OCI-LY7 (cell line): ENCODE measurements around the gene HIVEP3. TPM values are rescaled to one million over a fixed set of nuclear protein-coding genes. Genes with fewer than 3 reads are reported as not detected.

ENCODE experiments used
- BruUV-seq: library from RNA; stranded (reverse); fragments of 400-500 nt; replicated peaks from 2 replicates; lab custom pipeline; 2021; lab: Mats Ljungman, UMichigan
- CTCF ChIA-PET: fragments of 300-600 bp; sonication (Branson Sonifier 250); formaldehyde crosslinking; loops from one replicate; lab custom pipeline; 2022; ENCODE audit warnings: antibody characterized with exemption; ENCODE audit not compliant: unreplicated experiment; lab: Charles Lee
- POLR2A ChIA-PET: fragments of 300-600 bp; sonication (Branson Sonifier 250); formaldehyde crosslinking; loops from one replicate; lab custom pipeline; 2022; ENCODE audit warnings: antibody characterized with exemption; lab: Charles Lee
- DNase-seq: peaks from one replicate; pipeline ENCODE4 v3.0.0-alpha.2; 2015; ENCODE audit warnings: low spot score
- H2AFZ ChIP-seq: fragments of 200-600 bp; sonication (generic), shearing (Covaris generic); 2 replicates; pipeline ENCODE4 v1.6.1; 2014; ENCODE audit warnings: mild to moderate bottlenecking, antibody characterized with exemption, low read length, moderate library complexity
- H3K27ac ChIP-seq: fragments of 200-600 bp; sonication (generic); 2 replicates; pipeline ENCODE4 v1.5.1; 2014; ENCODE audit warnings: mixed run types, low read depth, mild to moderate bottlenecking, moderate library complexity, low read length, inconsistent platforms; ENCODE audit not compliant: poor library complexity, severe bottlenecking
- H3K36me3 ChIP-seq: fragments of 200-600 bp; sonication (generic); 2 replicates; pipeline ENCODE4 v1.6.1; 2014; ENCODE audit warnings: mild to moderate bottlenecking, antibody characterized with exemption, low read length, moderate library complexity, mixed read lengths; ENCODE audit not compliant: insufficient read depth
- H3K4me1 ChIP-seq: fragments of 200-600 bp; sonication (generic); 2 replicates; pipeline ENCODE4 v1.5.1; 2014; ENCODE audit warnings: mild to moderate bottlenecking, low read length; ENCODE audit not compliant: insufficient read depth, poor library complexity, severe bottlenecking
- H3K4me2 ChIP-seq: fragments of 200-600 bp; sonication (generic); 2 replicates; pipeline ENCODE4 v1.6.1; 2014; ENCODE audit warnings: mild to moderate bottlenecking, low read length
- H3K4me3 ChIP-seq: fragments of 200-600 bp; sonication (generic); 2 replicates; pipeline ENCODE4 v1.5.1; 2014; ENCODE audit warnings: mild to moderate bottlenecking, low read depth, low read length; ENCODE audit not compliant: poor library complexity, severe bottlenecking
- H3K79me2 ChIP-seq: fragments of 200-600 bp; sonication (generic); 2 replicates; pipeline ENCODE4 v1.6.1; 2016; ENCODE audit warnings: low read depth, mild to moderate bottlenecking, low read length, moderate library complexity, mixed read lengths; ENCODE audit not compliant: insufficient read depth
- H3K9me2 ChIP-seq: fragments of 200-600 bp; sonication (generic); 2 replicates; pipeline ENCODE4 v1.6.1; 2016; ENCODE audit warnings: mild to moderate bottlenecking, low read length, mixed read lengths; ENCODE audit not compliant: insufficient read depth
- H3K9me3 ChIP-seq: fragments of 200-600 bp; sonication (generic); 2 replicates; pipeline ENCODE4 v1.6.1; 2014; ENCODE audit warnings: mild to moderate bottlenecking, mixed run types, low read length, mixed read lengths
- H4K20me1 ChIP-seq: fragments of 200-600 bp; sonication (generic); 2 replicates; pipeline ENCODE4 v1.6.1; 2014; ENCODE audit warnings: mild to moderate bottlenecking, antibody characterized with exemption, low read length, moderate library complexity, mixed read lengths; ENCODE audit not compliant: insufficient read depth
- EZH2phosphoT487 ChIP-seq: fragments of 200-600 bp; sonication (generic); IDR thresholded peaks from 2 replicates; pipeline ENCODE4 v1.6.1; 2018; ENCODE audit warnings: low read depth, borderline replicate concordance, mild to moderate bottlenecking, mixed run types, antibody characterized with exemption, low read length, moderate library complexity, mixed read lengths
- intact Hi-C: fragments of 100-400 bp; cut with micrococcal nuclease; formaldehyde crosslinking; loops from one replicate; pipeline ENCODE4 v1.10.0; 2022; ENCODE audit not compliant: unreplicated experiment
- total RNA-seq, 2 experiments: library from RNA; depleted of rRNA in 1 of 2; stranded (reverse); fragments of >200 nt in 1 of 2; shearing (Covaris generic) in 1 of 2; gene quantifications; 2 replicates each; pipeline ENCODE4 v1.2.3, GENCODE V29; 2014 to 2022
- TF ChIP-seq, protein P1 (sequence below): fragments of 200-600 bp; sonication (generic); conservative IDR thresholded peaks from 2 replicates; pipeline ENCODE4 v1.5.1; 2014; ENCODE audit warnings: mild to moderate bottlenecking, antibody characterized with exemption, low read length, moderate library complexity, mixed read lengths

The HIVEP3 gene
- total RNA-seq, 2 experiments from 2014 or later, result 0.53 to 0.60 TPM

DNA sequence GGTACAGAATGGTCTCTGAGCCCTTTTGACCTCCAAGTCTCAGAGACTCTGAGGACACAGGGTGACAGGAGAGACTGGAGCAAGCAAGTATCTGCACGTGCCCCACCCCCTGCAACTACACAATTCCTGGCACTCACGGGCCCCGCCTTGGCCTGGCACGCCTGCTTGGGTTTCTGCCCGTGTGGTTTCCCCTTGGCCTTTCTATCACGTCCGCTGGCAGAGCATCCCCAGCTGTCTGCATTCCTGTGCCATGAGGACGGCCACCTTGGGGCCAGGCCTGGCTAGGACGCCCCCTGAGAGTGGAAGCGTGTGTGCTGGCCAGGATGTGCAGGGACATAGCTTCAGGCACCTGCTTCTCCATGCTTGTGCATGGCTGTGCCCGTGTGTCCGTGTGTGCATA is 419.9 kb downstream of the HIVEP3 start:
- POLR2A ChIA-PET, result no interaction called here
- no peaks in the 10 kb centered on the region for H3K9me2 ChIP-seq
- intact Hi-C loops, result no loop called here

DNA sequence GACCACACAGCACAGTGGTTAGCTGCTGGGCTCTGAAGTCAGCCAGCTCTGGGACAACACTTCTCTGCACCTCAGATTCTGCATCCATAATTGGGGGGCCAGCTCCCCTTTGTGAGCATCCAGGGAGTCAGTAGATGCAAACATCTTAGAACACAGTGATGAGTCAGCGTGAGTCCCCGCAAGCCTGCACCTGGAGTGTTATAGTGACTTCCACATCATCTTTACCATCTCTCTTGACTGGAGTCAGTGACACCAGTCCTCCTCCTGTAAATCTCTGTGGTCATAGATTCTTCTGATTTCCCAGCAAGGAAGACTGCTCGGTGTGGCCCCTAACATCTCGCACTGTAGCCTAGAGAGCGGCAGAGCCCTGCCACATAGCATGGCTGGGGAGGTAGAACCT is 420.3 kb downstream of the HIVEP3 start:
- intact Hi-C loops, result no loop called here
- DNase-seq, result no peak
- TF ChIP-seq, protein P1, sequence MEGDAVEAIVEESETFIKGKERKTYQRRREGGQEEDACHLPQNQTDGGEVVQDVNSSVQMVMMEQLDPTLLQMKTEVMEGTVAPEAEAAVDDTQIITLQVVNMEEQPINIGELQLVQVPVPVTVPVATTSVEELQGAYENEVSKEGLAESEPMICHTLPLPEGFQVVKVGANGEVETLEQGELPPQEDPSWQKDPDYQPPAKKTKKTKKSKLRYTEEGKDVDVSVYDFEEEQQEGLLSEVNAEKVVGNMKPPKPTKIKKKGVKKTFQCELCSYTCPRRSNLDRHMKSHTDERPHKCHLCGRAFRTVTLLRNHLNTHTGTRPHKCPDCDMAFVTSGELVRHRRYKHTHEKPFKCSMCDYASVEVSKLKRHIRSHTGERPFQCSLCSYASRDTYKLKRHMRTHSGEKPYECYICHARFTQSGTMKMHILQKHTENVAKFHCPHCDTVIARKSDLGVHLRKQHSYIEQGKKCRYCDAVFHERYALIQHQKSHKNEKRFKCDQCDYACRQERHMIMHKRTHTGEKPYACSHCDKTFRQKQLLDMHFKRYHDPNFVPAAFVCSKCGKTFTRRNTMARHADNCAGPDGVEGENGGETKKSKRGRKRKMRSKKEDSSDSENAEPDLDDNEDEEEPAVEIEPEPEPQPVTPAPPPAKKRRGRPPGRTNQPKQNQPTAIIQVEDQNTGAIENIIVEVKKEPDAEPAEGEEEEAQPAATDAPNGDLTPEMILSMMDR, result no peak
- TF ChIP-seq EZH2phosphoT487, result no peak
- CTCF ChIA-PET, result no interaction called here
- H3K4me1 ChIP-seq, result no peaks in the 10 kb centered on the region
- no peaks in the 10 kb centered on the region for H3K36me3 ChIP-seq
- no peaks in the 10 kb centered on the region for H3K79me2 ChIP-seq
- no peak overlapping the region for H3K27ac ChIP-seq
- POLR2A ChIA-PET, result no interaction called here
- BruUV-seq, result no TSS peak
- no peaks in the 10 kb centered on the region for H3K9me2 ChIP-seq
- H3K9me3 ChIP-seq, result no peaks in the 10 kb centered on the region
- H3K4me2 ChIP-seq, result no peak overlapping the region
- H3K4me3 ChIP-seq, result no peak overlapping the region
- no peaks in the 10 kb centered on the region for H4K20me1 ChIP-seq
- no peak overlapping the region for H2AFZ ChIP-seq

More for the DNA sequence above, 419.9 kb downstream of the HIVEP3 start:
- no peak for DNase-seq
- Histone ChIP-seq H3K4me2 (no peak overlapping the region), H3K79me2 (no peaks in the 10 kb centered on the region), H3K36me3 (no peaks in the 10 kb centered on the region), H3K27ac (no peak overlapping the region), H3K4me1 (no peaks in the 10 kb centered on the region), H4K20me1 (no peaks in the 10 kb centered on the region), H3K4me3 (no peak overlapping the region), H3K9me3 (no peaks in the 10 kb centered on the region), H2AFZ (no peak overlapping the region)
- CTCF ChIA-PET, result no interaction called here
- BruUV-seq, result no TSS peak
- no peak for TF ChIP-seq EZH2phosphoT487
- TF ChIP-seq, protein P1, result no peak

DNA sequence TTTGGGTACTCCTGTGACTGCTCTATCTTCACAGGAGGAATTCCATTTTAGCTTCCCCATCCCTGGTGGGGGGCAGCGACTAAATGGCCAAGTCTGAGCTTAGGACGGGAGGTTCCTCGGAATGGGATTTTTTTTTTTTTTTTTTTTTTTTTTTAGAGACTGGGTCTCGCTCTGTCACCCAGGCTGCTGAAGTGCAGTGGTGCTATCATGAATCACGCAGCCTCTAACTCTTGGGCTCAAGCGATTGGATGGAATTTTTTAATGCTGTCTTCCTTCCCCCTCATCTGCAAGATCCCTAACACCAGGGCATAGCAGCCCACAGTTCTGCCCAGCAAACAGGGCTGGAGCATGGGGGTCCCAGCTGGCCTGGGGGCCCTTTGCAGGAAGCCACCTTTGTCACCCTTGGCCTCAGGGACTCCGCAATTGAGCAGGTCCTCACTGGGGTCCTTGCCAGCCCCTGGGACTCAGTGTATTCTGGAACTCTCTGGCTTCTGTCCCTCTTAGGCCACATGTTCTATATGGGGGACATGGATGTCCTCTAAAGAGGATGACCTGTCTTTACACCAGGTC is 421.2 kb downstream of the HIVEP3 start:
- TF ChIP-seq, protein P1, result no peak
- TF ChIP-seq EZH2phosphoT487, result no peak
- H3K79me2 ChIP-seq, result no peaks in the 10 kb centered on the region
- H2AFZ ChIP-seq, result no peak overlapping the region
- no peak overlapping the region for H3K4me3 ChIP-seq
- ChIA-PET POLR2A (no interaction called here), CTCF (no interaction called here)
- intact Hi-C loops, result no loop called here
- DNase-seq, result no peak
- no peaks in the 10 kb centered on the region for H3K9me3 ChIP-seq
- H3K36me3 ChIP-seq, result no peaks in the 10 kb centered on the region
- H3K27ac ChIP-seq, result no peak overlapping the region
- BruUV-seq, result no TSS peak
- no peak overlapping the region for H3K4me2 ChIP-seq
- no peaks in the 10 kb centered on the region for H3K4me1 ChIP-seq
- no peaks in the 10 kb centered on the region for H3K9me2 ChIP-seq
- H4K20me1 ChIP-seq, result no peaks in the 10 kb centered on the region
